Effector CD8-positive, alpha-beta T cell (primary cell): Measurements from ENCODE around the gene SRCIN1.

Source experiments
- DNase-seq: peaks from one replicate; lab custom pipeline; 2025; lab: John Stamatoyannopoulos, UW

SRCIN1 gene

GRCh38 chr17:38579083-38579480 is 26.7 kb downstream of the SRCIN1 start:
- no peak for DNase-seq

- no peak for DNase-seq
Measured at GRCh38 chr17:38578229-38579082, 27.3 kb downstream of the SRCIN1 start.

GRCh38 chr17:38577645-38578173 is 28.0 kb downstream of the SRCIN1 start:
- no peak for DNase-seq

GRCh38 chr17:38577244-38577643 is 28.5 kb downstream of the SRCIN1 start:
- no peak for DNase-seq

GRCh38 chr17:38575781-38576180 is 30.0 kb downstream of the SRCIN1 start:
- no peak for DNase-seq

- DNase-seq = no peak
Measured at GRCh38 chr17:38574712-38575111, 31.0 kb downstream of the SRCIN1 start.

- DNase-seq = no peak
Measured at GRCh38 chr17:38572669-38573365, 32.9 kb downstream of the SRCIN1 start.

- no peak for DNase-seq
Measured at GRCh38 chr17:38571833-38572668, 33.7 kb downstream of the SRCIN1 start.

- no peak for DNase-seq
Measured at GRCh38 chr17:38569701-38570512, 35.8 kb downstream of the SRCIN1 start.

- DNase-seq = no peak
Measured at GRCh38 chr17:38568845-38569510, 36.8 kb downstream of the SRCIN1 start.

GRCh38 chr17:38568274-38568673 is 37.5 kb downstream of the SRCIN1 start:
- no peak for DNase-seq

GRCh38 chr17:38567350-38567749 is 38.4 kb downstream of the SRCIN1 start:
- DNase-seq = no peak

- DNase-seq = no peak
Measured at GRCh38 chr17:38566666-38567031, 39.1 kb downstream of the SRCIN1 start.

GRCh38 chr17:38565853-38566665 is 39.7 kb downstream of the SRCIN1 start:
- DNase-seq = no peak

GRCh38 chr17:38564869-38565268 is 40.9 kb downstream of the SRCIN1 start:
- no peak for DNase-seq

GRCh38 chr17:38564254-38564837 is 41.4 kb downstream of the SRCIN1 start:
- no peak for DNase-seq

GRCh38 chr17:38563362-38564253 is 42.1 kb downstream of the SRCIN1 start:
- no peak for DNase-seq

- no peak for DNase-seq
Measured at GRCh38 chr17:38562903-38563302, 42.8 kb downstream of the SRCIN1 start.

- no peak for DNase-seq
Measured at GRCh38 chr17:38562215-38562569, 43.6 kb downstream of the SRCIN1 start.
